K562 (cell line): ENCODE data around the gene ANKH. TPM values are rescaled to one million over a fixed set of nuclear protein-coding genes. Genes with fewer than 3 reads are reported as not detected.

Experiments
- GATA2 ChIP-seq: sonication (generic); formaldehyde crosslinking; IDR thresholded peaks from 2 replicates; pipeline ENCODE4 v1.4.0; 2020; ENCODE audit warnings: mild to moderate bottlenecking, missing genetic modification reagents
- KHSRP ChIP-seq: fragments of 450-650 bp; IDR thresholded peaks from 2 replicates; pipeline ENCODE4 v1.6.1; 2017
- NCOA4 ChIP-seq: fragments of 450-650 bp; IDR thresholded peaks from 2 replicates; pipeline ENCODE4 v1.6.1; 2018; ENCODE audit warnings: mild to moderate bottlenecking; ENCODE audit not compliant: partially characterized antibody
- PATZ1 ChIP-seq: fragments of 250-450 bp; sonication (Bioruptor Pico); IDR thresholded peaks from 2 replicates; pipeline ENCODE4 v1.5.0; 2020; ENCODE audit warnings: mild to moderate bottlenecking, borderline replicate concordance
- RBM39 ChIP-seq: fragments of 200-400 bp; formaldehyde crosslinking; optimal IDR thresholded peaks from 2 replicates; pipeline ENCODE3; 2018; ENCODE audit warnings: low read depth, low read length
- SOX6 ChIP-seq: fragments of 450-650 bp; IDR thresholded peaks from 2 replicates; pipeline ENCODE4 v1.6.1; 2014; ENCODE audit warnings: mild to moderate bottlenecking
- YBX1 ChIP-seq: fragments of 450-650 bp; IDR thresholded peaks from 2 replicates; pipeline ENCODE4 v1.7.1; 2016; ENCODE audit warnings: mild to moderate bottlenecking
- ZNF695 ChIP-seq: fragments of 450-650 bp; formaldehyde crosslinking; IDR thresholded peaks from 2 replicates; pipeline ENCODE4 v1.4.0; 2020; ENCODE audit warnings: mild to moderate bottlenecking, moderate library complexity
- ZNF717 ChIP-seq: fragments of 250-450 bp; sonication (Bioruptor Pico); IDR thresholded peaks from 2 replicates; pipeline ENCODE4 v1.5.0; 2021
- polyA plus RNA-seq, 8 experiments: library from polyadenylated mRNA; depleted of rRNA in 4 of 8; stranded (reverse) in 5 of 8; unstranded in 3 of 8; fragments of >200 nt; fragmentation: Nextera tagmentation in 2 of 8; fragmentation: Illumina TruSeq in 1 of 8; extraction: Ambion mirVana in 2 of 8; extraction: Trizol in 1 of 8; gene quantifications; 2 replicates each; pipeline versions ENCODE4 v1.2.1 to v1.2.3, GENCODE V29; 2011 to 2014; ENCODE audit warnings: inconsistent platforms in 1 of 8, missing spikeins in 1 of 8
- total RNA-seq, 7 experiments: library from RNA; depleted of rRNA in 6 of 7; stranded (reverse); fragments of >200 nt in 6 of 7; fragmentation: Illumina TruSeq in 2 of 7; extraction: Trizol in 2 of 7; gene quantifications; 2 replicates each; pipeline versions ENCODE4 v1.2.1 to v1.2.3, GENCODE V29; 2011 to 2021; ENCODE audit warnings: low replicate concordance in 1 of 7
- TF ChIP-seq, protein P1 (sequence below): sonication (generic); IDR thresholded peaks from 2 replicates; pipeline ENCODE4 v1.6.1; 2016

The ANKH gene
- total and polyA plus RNA-seq, 9 of the 15 experiments (the other 6 are each of a cell fraction or from before 2014, with no cell fraction given) = 0.79 to 12.2 (median 4.5) TPM

DNA sequence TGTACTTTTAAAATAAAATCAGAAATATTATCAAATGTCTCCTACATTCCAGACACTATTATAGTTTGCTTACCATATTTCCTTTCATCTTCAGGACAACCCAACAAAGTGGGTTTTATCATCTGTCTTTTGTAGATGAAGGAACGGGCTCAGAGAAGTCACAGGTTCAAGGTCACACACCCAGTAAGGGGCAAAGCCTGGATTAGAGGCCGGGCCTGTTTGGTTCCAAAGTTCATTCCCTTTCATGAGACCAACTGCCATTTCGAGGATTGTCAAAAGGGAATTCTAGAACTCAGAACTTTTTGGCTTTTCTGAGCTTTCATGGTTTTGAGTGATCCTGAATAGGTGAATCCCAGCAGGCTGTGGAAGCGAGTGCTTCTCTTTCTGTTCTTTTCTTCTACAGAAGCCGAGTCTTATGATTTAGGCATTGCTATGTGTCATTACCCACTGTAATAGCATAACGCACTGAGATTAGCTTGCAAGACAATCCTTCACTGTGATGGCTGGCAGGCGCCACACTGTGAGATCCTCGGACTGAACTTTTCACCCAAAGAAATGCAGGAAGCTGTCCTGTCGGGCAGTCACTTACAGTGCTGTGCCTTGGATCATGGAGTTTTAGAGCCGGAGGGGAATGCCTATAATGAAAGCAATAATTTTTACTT lies 43.8 kb upstream of the ANKH start (continued):
- TF ChIP-seq SOX6 (no peak), GATA2 (CRISPR knock-in tag) (no peak), ZNF717 (CRISPR knock-in tag) (no peak), RBM39 (no peak), ZNF695 (CRISPR knock-in tag) (no peak), YBX1 (no peak), NCOA4 (no peak), KHSRP (no peak), PATZ1 (CRISPR knock-in tag) (no peak)
- TF ChIP-seq, protein P1, sequence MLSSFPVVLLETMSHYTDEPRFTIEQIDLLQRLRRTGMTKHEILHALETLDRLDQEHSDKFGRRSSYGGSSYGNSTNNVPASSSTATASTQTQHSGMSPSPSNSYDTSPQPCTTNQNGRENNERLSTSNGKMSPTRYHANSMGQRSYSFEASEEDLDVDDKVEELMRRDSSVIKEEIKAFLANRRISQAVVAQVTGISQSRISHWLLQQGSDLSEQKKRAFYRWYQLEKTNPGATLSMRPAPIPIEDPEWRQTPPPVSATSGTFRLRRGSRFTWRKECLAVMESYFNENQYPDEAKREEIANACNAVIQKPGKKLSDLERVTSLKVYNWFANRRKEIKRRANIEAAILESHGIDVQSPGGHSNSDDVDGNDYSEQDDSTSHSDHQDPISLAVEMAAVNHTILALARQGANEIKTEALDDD = no peak
